Measurements from ENCODE around the gene MCF2L.
"Not testable (repeated sequence)": the region's sequence is repeated elsewhere in the genome, so short reads cannot be mapped to it uniquely, and the experiment has no call there.

MCF2L gene

GRCh38 chr13:113017506-113018215 is 48.6 kb downstream of the MCF2L start:
- no peak for DNase-seq

GRCh38 chr13:113018676-113019465 is 49.9 kb downstream of the MCF2L start:
- no peak for DNase-seq

DNA sequence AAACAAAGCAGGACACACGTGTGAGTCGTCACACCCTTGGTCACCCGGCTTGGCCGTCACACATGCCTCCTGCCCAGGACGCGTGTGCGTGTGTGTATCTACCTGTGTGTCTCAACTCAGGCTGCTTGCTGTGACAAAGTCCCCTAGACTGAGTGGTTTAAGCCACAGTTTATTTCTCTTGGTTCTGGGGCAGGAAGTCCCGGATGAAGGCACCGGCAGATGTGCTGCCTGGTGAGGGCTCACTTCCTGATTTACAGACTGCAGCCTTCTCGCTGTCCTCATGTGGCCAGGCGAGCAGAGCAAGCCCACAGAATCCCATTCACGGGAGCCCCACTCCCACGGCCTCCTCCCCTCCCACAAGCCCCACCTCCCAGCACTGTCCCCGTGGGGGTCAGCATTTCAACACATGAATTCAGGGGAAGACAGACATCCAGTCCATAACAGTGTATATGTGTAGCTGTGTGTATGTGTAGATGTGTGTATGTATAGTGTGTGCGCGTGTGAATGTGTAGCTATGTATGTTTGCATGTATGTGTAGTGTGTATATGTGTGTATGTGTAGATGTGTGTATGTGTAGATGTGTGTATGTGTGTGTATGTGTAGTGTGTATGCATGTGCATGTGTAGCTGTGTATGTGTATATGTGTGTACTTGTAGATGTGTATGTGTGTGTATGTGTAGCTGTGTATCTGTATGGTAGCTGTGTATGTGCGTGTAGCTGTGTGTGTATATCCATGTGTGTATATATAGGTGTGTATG is 51.5 kb downstream of the MCF2L start:
- DNase-seq: no peak

- DNase-seq: no peak
Observed at GRCh38 chr13:113021391-113021790, 52.4 kb downstream of the MCF2L start.

- no peak for DNase-seq
Observed at GRCh38 chr13:113021811-113022210, 52.8 kb downstream of the MCF2L start.

DNA sequence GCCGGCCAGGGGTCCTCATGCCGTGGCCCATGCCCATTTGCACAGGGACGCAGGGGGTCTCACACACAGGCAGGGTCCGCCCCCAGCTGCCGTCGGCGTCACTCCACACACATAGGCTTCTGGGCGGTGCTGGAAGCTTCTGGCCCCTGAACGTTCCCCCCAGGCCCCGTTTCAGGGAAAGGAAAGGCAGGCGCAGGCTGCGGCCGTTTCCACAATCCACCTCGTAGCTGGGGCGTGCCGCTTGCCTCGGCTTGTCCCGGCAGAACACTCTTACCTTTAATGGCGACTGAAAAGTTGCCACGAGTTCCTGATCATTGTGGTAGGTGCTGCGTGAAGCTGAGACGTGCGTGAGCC is 53.4 kb downstream of the MCF2L start:
- DNase-seq: no peak

DNA sequence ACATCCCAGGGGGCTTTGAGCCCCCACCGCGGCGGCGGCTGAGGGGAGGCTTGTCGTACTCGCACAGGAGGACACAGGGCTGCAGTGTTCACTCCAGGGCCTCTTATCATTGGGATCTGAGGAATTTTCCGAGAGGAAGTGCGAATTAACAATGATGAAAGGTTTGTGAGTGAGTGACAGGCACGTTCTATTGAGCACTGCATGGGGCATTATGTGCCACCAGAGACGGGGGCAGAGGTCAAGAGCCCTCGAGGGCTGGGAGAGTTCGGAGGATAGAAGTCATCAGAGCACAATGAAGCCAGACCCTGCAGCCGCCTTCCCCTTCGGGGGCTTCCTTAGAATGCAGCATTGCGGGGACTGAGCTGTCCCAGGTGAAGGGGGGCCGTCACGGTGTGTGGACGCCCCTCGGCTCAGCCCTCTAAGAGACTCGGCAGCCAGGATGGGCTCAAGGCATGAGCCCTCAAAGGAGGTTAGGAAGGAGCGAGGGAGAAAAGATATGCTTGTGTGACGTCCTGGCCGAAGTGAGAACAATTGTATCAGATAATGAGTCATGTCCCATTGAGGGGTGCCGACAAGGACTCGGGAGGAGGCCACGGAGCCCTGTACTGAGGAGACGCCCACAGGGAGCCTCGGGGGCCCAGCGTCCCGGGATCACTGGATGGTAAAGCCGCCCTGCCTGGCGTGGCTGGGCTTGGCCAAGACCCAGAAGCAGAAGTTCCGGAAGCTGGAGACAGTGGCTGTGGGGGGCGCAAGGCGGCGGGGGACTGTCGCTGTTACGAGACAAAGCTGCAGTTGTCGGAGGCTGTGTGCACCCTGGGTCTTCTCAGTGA is 53.9 kb downstream of the MCF2L start:
- no peak for DNase-seq

DNA sequence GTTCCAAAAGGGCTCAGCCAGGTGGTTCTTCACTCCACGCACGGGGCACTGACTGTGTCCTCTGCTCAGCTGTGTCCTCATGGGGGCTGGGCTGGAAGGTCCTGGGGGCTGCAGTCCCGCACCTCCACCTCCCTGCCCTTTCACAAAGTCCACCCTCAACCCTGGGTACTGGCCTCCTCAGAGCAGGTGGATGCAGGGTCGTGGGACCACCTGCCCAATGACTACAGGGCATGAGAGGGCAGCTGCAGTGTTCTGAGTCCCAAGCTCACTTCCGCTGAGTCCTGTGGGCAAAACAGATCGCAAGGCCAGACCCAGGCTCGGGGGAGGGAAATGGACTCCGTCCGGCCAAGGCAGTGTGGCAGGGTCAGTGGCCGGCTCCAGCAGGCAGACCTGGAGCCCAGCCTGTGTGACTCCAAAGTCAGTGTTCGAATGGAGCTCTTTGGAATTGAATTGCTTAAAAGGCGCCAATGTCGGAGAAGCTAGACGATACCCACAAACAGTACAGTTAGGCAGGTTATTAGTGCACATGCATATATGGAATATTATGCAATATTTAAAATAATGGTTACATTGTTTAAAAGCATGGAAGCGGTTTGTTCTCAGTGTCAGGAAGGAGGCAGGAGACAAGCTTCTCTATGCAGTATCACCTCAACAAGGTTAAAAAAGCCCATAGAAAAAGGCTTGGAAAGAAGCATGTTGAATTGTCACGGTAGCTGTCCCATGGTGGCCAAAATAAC is 54.8 kb downstream of the MCF2L start:
- no peak for DNase-seq

GRCh38 chr13:113024466-113024865 is 55.5 kb downstream of the MCF2L start:
- no peak for DNase-seq

DNA sequence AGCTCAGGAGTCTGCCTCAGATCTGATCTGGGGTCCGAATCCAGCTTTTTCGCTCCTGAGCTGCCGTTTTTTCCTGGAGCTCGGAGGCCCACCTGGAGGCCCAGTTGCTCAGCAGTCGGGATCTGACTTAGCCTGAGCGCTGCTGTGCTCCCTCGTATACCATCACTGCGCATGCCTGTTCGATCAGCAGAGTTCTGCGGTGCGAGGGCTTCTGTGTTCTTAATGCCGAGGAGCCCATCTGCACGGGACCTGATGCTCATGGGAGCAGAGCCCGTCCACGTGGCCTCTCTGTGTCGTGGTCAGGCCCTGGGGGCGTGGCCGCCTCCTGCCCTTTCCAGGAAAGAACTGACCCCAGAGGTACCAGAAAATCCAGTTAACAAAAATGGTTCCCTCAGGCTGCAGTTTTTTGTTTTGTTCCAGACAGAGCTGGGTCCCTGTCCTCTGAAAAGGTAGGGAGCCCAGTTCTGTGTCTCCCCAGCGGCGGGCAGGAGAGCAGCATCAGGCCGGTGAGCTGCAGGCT is 57.4 kb downstream of the MCF2L start:
- DNase-seq: no peak

DNA sequence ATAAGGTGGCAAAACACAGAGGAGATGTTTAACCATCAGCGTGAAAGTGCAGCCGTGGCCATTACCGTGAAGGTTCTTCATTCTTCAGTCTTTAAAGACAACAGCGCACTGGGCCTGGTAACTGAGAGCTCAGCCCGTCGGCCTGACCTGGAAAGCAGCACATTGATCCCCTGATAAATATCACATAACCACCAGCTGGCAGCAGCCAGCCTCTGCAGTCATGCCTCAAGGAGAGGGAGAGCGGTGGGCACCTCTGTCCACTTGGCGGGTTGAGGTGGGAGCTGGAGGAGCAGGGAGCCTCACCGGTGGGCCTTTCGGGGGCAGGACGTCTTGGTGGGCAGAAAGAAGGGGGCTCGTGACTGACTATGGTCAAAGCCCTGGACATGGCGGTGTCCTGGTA is 58.1 kb downstream of the MCF2L start:
- DNase-seq: no peak

DNA sequence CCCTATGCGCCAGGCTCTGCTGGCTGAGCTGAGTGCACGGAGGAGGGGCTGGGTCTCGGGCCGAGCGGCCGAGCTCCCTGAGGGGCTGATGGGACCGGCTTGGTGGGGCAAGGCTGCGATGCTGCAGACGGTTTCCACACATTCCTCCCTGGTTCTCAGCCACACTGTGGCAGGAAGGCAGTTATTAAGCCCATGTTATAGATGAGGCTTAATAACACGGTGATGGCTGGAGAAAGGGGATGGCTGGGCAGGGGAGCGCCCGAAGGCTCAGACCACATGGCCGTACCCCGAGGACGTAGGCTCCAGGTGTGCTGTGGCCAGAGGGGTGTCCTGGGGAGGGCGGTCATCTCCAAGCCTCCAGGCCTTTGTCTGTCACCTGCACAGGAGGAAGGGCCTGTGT is 58.6 kb downstream of the MCF2L start:
- no peak for DNase-seq

DNA sequence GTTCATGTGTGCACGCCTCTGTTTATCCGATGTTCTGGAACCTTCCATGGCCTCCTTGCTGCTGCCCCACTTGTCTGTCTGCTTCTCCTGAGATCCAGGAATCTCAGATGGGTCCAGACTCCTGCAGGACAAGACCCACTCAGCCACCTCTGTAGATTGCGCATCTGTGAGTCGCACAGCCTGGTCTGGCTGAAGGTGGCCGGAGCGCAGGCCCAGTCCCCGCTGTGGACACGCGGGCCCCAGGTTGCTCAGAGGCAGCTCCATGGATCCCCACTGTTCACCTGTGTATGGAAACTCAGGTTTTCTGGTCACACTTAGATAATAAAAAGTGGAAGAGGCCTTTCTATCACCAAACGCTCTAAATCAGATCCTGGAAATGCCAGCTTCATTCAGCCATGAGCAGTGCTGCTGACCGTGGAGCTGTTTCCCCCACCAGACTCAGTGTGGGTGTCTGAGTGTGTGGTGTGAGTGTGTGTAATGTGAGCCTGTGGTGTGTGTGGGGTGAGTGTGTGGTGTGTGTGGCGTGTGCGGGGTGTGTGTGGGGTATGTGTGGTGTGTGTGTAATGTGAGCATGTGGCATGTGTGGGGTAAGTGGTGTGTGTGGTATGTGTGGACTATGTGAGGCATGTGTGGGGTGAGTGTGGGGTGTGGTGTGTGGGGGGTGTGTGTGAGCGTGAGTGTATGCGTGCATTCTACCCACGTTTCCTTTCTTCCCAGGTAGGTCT is 59.5 kb downstream of the MCF2L start:
- DNase-seq: no peak

- DNase-seq: no peak
Observed at GRCh38 chr13:113029061-113029445, 60.0 kb downstream of the MCF2L start.

- DNase-seq: peak; percentile 17
Observed at GRCh38 chr13:113029487-113030258, 60.7 kb downstream of the MCF2L start.

DNA sequence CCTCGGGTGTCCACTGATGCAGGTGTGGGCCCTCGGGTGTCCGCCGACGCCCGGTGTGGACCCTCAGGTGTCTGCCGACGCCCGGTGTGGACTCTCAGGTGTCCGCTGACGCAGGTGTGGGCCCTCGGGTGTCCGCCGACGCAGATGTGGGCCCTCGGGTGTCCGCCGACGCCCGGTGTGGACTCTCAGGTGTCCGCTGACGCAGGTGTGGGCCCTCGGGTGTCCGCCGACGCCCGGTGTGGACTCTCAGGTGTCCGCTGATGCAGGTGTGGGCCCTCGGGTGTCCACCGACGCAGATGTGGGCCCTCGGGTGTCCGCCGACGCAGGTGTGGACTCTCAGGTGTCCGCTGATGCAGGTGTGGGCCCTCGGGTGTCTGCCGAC is 61.2 kb downstream of the MCF2L start:
- DNase-seq: not testable (repeated sequence)

DNA sequence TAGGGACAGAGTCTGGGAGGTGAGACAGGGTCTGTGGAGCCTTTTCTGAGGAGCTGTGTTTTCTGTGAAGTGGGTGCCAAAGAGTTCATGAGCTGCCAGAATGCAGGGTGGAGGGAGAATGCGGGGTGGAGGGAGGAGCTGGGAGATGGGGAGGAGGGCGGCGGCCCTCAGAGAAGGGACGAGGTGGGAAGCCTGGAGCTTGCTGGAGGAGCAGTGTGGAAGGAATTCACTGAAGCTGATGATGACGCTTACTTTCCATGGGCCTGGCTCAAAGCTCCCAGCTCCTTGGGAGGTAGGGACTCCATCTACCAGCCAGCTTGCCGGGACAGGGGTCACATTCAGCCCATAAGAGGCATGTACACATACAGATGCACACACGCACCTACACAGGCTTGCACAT is 62.5 kb downstream of the MCF2L start:
- DNase-seq: no peak

GRCh38 chr13:113032291-113032690 is 63.3 kb downstream of the MCF2L start:
- no peak for DNase-seq

DNA sequence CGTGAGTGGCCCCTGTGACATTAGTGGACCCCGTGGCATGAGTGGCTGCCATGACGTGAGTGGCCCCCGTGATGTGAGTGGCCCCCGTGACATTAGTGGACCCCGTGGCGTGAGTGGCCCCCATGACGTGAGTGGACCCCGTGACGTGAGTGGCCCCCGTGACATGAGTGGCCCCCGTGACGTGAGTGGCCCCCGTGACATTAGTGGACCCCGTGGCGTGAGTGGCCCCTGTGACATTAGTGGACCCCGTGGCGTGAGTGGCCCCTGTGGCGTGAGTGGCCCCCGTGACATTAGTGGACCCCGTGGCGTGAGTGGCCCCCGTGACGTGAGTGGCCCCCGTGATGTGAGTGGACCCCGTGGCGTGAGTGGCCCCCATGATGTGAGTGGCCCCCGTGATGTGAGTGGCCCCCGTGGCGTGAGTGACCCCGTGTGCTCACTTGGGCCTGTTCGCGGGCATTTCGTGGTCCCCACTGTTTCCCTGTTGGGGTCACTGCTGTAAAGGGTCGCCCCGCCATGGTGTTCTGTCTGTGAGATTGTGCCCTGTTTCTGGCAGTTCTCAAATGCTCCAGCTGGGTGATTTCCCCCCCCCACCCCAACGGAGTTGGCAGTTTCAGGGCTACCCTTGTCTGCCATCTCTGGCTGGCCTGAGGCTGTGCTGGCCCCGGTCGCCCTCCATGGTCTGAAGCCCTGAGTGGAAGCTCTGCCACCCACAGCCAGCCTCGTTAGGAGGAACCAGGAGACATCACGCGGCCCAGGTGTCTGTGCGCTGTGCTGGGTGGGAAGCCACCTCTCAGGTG is 64.2 kb downstream of the MCF2L start:
- no peak for DNase-seq
